ENCODE results near the gene TJP2. TPM values are rescaled to one million over a fixed set of nuclear protein-coding genes. Genes with fewer than 3 reads are reported as not detected.

TJP2 gene
- total RNA-seq (2014; rRNA removed), result 106 and 124 TPM in 2 replicates
- Bru-seq, nascent RNA, result percentile 48 among the genes with signal in this experiment
- percentile 42 among the genes with signal in this experiment for BruChase-seq, experiment 1, labeled RNA remaining after a 6-hour chase
- percentile 49 among the genes with signal in this experiment for BruChase-seq, experiment 2, labeled RNA remaining after a 2-hour chase
- long read RNA-seq, partial matches to known transcripts, result 32 of 59 reads
- long read RNA-seq, other reads (novel, unspliced or antisense), result 27 of 59 reads

DNA sequence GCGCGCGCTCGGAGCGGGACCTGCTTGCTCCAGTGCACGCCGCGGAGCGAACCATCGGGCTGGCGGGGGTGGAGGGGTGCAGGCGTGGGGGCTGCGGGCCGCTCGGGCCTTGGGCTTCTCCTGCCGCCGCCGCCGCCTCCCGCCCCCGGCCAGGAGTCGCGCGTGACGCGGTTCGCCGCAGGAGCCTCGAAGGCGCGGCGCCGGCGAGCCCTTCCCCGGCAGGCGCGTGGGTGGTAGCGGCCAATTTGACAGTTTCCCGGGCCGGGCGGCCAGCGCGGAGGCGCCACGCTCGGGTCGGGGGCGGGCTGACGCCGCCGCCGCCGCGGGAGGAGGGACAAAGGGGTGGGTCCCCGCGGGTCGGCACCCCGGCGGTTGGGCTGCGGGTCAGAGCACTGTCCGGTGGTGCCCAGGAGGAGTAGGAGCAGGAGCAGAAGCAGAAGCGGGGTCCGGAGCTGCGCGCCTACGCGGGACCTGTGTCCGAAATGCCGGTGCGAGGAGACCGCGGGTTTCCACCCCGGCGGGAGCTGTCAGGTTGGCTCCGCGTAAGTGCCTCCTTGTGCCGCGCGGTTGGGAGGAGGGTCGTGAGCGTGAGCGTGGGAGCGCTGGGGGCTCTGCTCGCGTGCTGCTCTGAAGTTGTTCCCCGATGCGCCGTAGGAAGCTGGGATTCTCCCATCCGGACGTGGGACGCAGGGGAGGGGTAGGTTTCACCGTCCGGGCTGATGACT lies at the start of gene TJP2:
TJP2 (plus strand) TSS at position 387 of the 725 bp plus-strand sequence; CDS start at position 483, 96 bp downstream.
- ATAC-seq (no peak), DNase-seq (no peak)
- Histone ChIP-seq H3K4me1 (ENCODE audit: insufficient read depth, low read length) (peaks cover 92% of the 10 kb centered on the region), H3K79me2 (ENCODE audit: low read length) (peaks cover 62% of the 10 kb centered on the region), H3F3A (ENCODE audit: low read length, unreplicated experiment) (peaks cover 14% of the 10 kb centered on the region), H3K27ac (ENCODE audit: low read length) (peak within 1 kb of the TSS; percentile 93), H3K9ac (ENCODE audit: low read length) (peak within 1 kb of the TSS; percentile 78), H3K9me2 (replicated peaks; ENCODE audit: low read length) (no peaks in the 10 kb centered on the region), H3K9me3 (ENCODE audit: low read length) (no peaks in the 10 kb centered on the region), H3K4me2 (ENCODE audit: low read length) (peak within 1 kb of the TSS; percentile 77), H3K4me3 (ENCODE audit: low read length) (peak within 1 kb of the TSS; percentile 47; the same call in 1 of the 2 replicates), H4K20me1 (ENCODE audit: low read length) (no peaks in the 10 kb centered on the region), H2AFZ (ENCODE audit: low read length) (no peak within 1 kb of the TSS), H3K27me3 (ENCODE audit: low read length) (no peaks in the 10 kb centered on the region), H3K36me3 (ENCODE audit: low read depth, low read length) (no peaks in the 10 kb centered on the region)
- ChIA-PET POLR2A (ENCODE audit: unreplicated experiment) (no interaction called here), CTCF (no interaction called here)
- TF ChIP-seq, protein P1, sequence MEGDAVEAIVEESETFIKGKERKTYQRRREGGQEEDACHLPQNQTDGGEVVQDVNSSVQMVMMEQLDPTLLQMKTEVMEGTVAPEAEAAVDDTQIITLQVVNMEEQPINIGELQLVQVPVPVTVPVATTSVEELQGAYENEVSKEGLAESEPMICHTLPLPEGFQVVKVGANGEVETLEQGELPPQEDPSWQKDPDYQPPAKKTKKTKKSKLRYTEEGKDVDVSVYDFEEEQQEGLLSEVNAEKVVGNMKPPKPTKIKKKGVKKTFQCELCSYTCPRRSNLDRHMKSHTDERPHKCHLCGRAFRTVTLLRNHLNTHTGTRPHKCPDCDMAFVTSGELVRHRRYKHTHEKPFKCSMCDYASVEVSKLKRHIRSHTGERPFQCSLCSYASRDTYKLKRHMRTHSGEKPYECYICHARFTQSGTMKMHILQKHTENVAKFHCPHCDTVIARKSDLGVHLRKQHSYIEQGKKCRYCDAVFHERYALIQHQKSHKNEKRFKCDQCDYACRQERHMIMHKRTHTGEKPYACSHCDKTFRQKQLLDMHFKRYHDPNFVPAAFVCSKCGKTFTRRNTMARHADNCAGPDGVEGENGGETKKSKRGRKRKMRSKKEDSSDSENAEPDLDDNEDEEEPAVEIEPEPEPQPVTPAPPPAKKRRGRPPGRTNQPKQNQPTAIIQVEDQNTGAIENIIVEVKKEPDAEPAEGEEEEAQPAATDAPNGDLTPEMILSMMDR (conservative IDR thresholded peaks at IDR 0.05; ENCODE audit: low read depth, low read length), result no peak
- no peak for TF ChIP-seq EZH2 (IDR thresholded peaks at IDR 0.05; ENCODE audit: low read length, unreplicated experiment)
- intact Hi-C loops (cut with micrococcal nuclease), result no loop called here
- BruUV-seq (replicated peaks), result no TSS peak

- Histone ChIP-seq H3K4me1 (ENCODE audit: insufficient read depth, low read length) (peaks cover 21% of the 10 kb centered on the region), H3K79me2 (ENCODE audit: low read length) (peaks cover 72% of the 10 kb centered on the region), H3K4me2 (ENCODE audit: low read length) (peak overlapping the region; percentile 48), H3K4me3 (ENCODE audit: low read length) (no peak overlapping the region), H3K36me3 (ENCODE audit: low read depth, low read length) (no peaks in the 10 kb centered on the region), H3K9me3 (ENCODE audit: low read length) (no peaks in the 10 kb centered on the region), H4K20me1 (ENCODE audit: low read length) (no peaks in the 10 kb centered on the region), H2AFZ (ENCODE audit: low read length) (no peak overlapping the region), H3F3A (ENCODE audit: low read length, unreplicated experiment) (no peaks in the 10 kb centered on the region), H3K9me2 (replicated peaks; ENCODE audit: low read length) (no peaks in the 10 kb centered on the region), H3K27me3 (ENCODE audit: low read length) (no peaks in the 10 kb centered on the region), H3K27ac (ENCODE audit: low read length) (no peak overlapping the region), H3K9ac (ENCODE audit: low read length) (no peak overlapping the region)
- DNase-seq (peak; percentile 48), ATAC-seq (peak; percentile 53)
- TF ChIP-seq EZH2 (IDR thresholded peaks at IDR 0.05; ENCODE audit: low read length, unreplicated experiment) (no peak), EZH2phosphoT487 (IDR thresholded peaks at IDR 0.05; ENCODE audit: borderline replicate concordance, low read length) (no peak)
- TF ChIP-seq, protein P1 (conservative IDR thresholded peaks at IDR 0.05; ENCODE audit: low read depth, low read length), result no peak
- intact Hi-C loops (cut with micrococcal nuclease), result no loop called here
- POLR2A ChIA-PET (ENCODE audit: unreplicated experiment), result no interaction called here
- BruUV-seq (replicated peaks), result no TSS peak
- CTCF ChIA-PET, result interaction anchor here (0.6 to 1.0 kb wide), 2 partner anchors 63 to 80 kb away, joined by 3 to 4 read pairs; no protein-coding TSS in a partner anchor
These were observed 43.3 kb upstream of the TJP2 start for GRCh38 chr9:69130456-69131441.

Data from PC-3 (cell line).